ENCODE measurements around the gene LRRC75A. TPM values are rescaled to one million over a fixed set of nuclear protein-coding genes. Genes with fewer than 3 reads are reported as not detected.
"Not testable (repeated sequence)": the region's sequence is repeated elsewhere in the genome, so short reads cannot be mapped to it uniquely, and the experiment has no call there.

The LRRC75A gene
- total RNA-seq, 1 experiment from 2014 or later: 15.8 TPM

DNA sequence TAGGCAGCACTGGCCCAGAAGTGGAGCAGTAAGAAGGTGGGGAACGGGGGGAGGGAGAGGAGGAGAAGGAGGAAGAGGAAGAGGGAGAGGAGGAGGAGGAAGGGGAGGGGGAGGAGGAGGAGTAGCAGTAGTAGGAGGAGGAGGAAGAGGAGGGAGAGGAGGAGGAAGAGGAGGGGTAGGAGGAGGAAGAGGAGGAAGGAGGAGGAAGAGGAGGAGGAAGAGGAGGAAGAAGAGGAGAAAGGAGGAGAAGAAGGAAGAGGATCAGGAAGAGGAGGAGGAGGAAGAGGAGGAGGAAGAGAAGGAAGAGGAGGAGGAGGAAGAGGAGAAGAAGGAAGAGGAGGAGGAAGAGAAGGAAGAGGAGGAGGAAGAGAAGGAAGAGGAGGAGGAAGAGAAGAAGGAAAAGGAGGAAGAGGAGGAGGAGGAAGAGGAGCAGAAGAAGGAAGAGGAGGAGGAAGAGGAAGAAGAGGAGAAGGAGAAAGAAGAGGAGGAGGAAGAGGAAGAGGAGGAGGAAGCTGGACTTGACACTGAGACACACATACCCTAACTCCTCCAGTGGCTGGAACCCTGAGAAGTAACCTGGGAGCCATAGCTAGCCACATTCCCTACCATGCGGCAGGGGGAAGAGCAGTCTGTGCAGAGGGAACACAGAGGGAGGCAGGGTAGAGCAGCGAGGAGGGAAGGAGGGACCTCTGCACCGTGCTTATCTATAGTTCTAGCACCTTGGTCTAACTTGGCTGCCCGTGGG lies 35.8 kb downstream of the LRRC75A start:
- no peaks in the 10 kb centered on the region for H3K36me3 ChIP-seq (ENCODE audit: low read depth)
- no peak overlapping the region for H3K27ac ChIP-seq
- ChIA-PET CTCF (interaction anchor here (0.6 to 0.7 kb wide), 2 partner anchors 55 to 459 kb away, joined by 3 to 5 read pairs; no protein-coding TSS in a partner anchor), POLR2A (ENCODE audit: unreplicated experiment) (no interaction called here)
- TF ChIP-seq EZH2 (IDR thresholded peaks at IDR 0.05; ENCODE audit: low read depth): no peak
- TF ChIP-seq, protein P1, sequence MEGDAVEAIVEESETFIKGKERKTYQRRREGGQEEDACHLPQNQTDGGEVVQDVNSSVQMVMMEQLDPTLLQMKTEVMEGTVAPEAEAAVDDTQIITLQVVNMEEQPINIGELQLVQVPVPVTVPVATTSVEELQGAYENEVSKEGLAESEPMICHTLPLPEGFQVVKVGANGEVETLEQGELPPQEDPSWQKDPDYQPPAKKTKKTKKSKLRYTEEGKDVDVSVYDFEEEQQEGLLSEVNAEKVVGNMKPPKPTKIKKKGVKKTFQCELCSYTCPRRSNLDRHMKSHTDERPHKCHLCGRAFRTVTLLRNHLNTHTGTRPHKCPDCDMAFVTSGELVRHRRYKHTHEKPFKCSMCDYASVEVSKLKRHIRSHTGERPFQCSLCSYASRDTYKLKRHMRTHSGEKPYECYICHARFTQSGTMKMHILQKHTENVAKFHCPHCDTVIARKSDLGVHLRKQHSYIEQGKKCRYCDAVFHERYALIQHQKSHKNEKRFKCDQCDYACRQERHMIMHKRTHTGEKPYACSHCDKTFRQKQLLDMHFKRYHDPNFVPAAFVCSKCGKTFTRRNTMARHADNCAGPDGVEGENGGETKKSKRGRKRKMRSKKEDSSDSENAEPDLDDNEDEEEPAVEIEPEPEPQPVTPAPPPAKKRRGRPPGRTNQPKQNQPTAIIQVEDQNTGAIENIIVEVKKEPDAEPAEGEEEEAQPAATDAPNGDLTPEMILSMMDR (conservative IDR thresholded peaks at IDR 0.05): no peak
- H3K4me3 ChIP-seq: no peak overlapping the region
- H3K9me3 ChIP-seq (ENCODE audit: insufficient read depth, low read depth): no peaks in the 10 kb centered on the region
- no peaks in the 10 kb centered on the region for H3K27me3 ChIP-seq (ENCODE audit: insufficient read depth, low read depth)
- intact Hi-C loops (cut with micrococcal nuclease; ENCODE audit: unreplicated experiment): no loop called here
- no peaks in the 10 kb centered on the region for H4K20me1 ChIP-seq (ENCODE audit: insufficient read depth)
- H3K79me2 ChIP-seq (ENCODE audit: low read depth): no peaks in the 10 kb centered on the region
- no TSS peak for BruUV-seq (replicated peaks)
- H3K9me2 ChIP-seq (ENCODE audit: insufficient read depth): no peaks in the 10 kb centered on the region
- H3F3A ChIP-seq (ENCODE audit: insufficient read depth, low read depth): peaks cover 4% of the 10 kb centered on the region; the same call in 1 of the 2 replicates
- peaks cover 10% of the 10 kb centered on the region for H3K4me1 ChIP-seq (replicated peaks; ENCODE audit: insufficient read depth)
- H2AFZ ChIP-seq: no peak overlapping the region
- DNase-seq: no peak
- no peak overlapping the region for H3K4me2 ChIP-seq

DNA sequence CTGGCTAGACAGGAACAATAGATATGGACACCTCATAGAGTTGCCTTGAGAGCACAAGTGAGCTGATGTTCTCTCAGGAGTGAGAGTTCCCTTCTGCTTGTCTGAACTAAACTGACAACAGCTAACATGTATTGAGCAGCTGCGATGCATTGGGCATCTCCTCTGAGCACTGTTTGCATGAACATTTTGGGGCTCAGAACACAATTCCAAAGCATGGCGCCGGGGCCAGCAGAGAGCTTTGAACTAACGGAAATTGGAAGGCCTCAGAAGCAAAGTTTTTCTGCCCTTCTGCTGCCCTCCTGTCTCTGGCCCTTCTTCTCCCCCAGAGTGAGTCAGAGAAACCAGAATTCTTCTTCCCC lies 38.5 kb downstream of the LRRC75A start:
- H3K4me1 ChIP-seq (replicated peaks; ENCODE audit: insufficient read depth): no peaks in the 10 kb centered on the region
- H3K27me3 ChIP-seq (ENCODE audit: insufficient read depth, low read depth): no peaks in the 10 kb centered on the region
- CTCF ChIA-PET: interaction anchor here (0.6 to 1.8 kb wide), 7 partner anchors 13 to 136 kb away, joined by 3 to 21 read pairs (median 3); no protein-coding TSS in a partner anchor
- no peak for DNase-seq
- BruUV-seq (replicated peaks): no TSS peak
- no peaks in the 10 kb centered on the region for H3K36me3 ChIP-seq (ENCODE audit: low read depth)
- no peaks in the 10 kb centered on the region for H3K79me2 ChIP-seq (ENCODE audit: low read depth)
- H2AFZ ChIP-seq: no peak overlapping the region
- no peak overlapping the region for H3K27ac ChIP-seq
- no peak overlapping the region for H3K4me3 ChIP-seq
- H4K20me1 ChIP-seq (ENCODE audit: insufficient read depth): no peaks in the 10 kb centered on the region; the same call in none of the 2 replicates
- TF ChIP-seq, protein P1 (conservative IDR thresholded peaks at IDR 0.05): peak; percentile 0; the same call in 1 of the 2 replicates
- no peak for TF ChIP-seq EZH2 (IDR thresholded peaks at IDR 0.05; ENCODE audit: low read depth)
- H3K9me3 ChIP-seq (ENCODE audit: insufficient read depth, low read depth): no peaks in the 10 kb centered on the region
- intact Hi-C loops (cut with micrococcal nuclease; ENCODE audit: unreplicated experiment): loop anchor here (1.0 kb wide), 1 partner anchor 68 kb away; no protein-coding TSS in a partner anchor
- H3K9me2 ChIP-seq (ENCODE audit: insufficient read depth): no peaks in the 10 kb centered on the region
- POLR2A ChIA-PET (ENCODE audit: unreplicated experiment): interaction anchor here (0.6 to 1.2 kb wide), 3 partner anchors 12 to 83 kb away, joined by 3 to 5 read pairs (median 4); no protein-coding TSS in a partner anchor
- peaks cover 13% of the 10 kb centered on the region; the same call in 1 of the 2 replicates for H3F3A ChIP-seq (ENCODE audit: insufficient read depth, low read depth)
- H3K4me2 ChIP-seq: no peak overlapping the region

DNA sequence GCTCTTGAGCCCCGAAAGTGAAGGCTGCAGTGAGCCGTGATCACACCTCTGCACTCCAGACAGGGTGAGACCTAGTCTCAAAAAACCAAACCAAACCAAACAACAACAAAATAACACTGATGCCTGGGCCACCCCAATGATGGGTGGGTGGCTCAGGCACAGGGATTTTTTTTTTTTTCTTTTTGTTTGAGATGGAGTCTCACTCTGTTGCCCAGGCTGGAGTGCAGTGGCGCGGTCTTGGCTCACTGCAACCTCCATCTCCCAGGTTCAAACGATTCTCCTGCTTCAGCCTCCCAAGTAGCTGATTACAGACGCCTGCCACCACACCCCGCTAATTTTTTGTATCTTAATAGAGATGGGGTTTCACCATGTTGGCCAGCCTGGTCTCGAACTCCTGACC lies 39.7 kb downstream of the LRRC75A start:
- H4K20me1 ChIP-seq (ENCODE audit: insufficient read depth); H3K9me2 ChIP-seq (ENCODE audit: insufficient read depth); H3K36me3 ChIP-seq (ENCODE audit: low read depth); H3K27ac ChIP-seq; H3K4me2 ChIP-seq; POLR2A ChIA-PET (ENCODE audit: unreplicated experiment); H3K27me3 ChIP-seq (ENCODE audit: insufficient read depth, low read depth); H3K79me2 ChIP-seq (ENCODE audit: low read depth); DNase-seq; H2AFZ ChIP-seq; H3K4me1 ChIP-seq (replicated peaks; ENCODE audit: insufficient read depth); H3K4me3 ChIP-seq; BruUV-seq (replicated peaks); intact Hi-C loops (cut with micrococcal nuclease; ENCODE audit: unreplicated experiment); H3K9me3 ChIP-seq (ENCODE audit: insufficient read depth, low read depth): not testable (repeated sequence)
- CTCF ChIA-PET: interaction anchor here (0.9 to 1.8 kb wide), 2 partner anchors 50 to 69 kb away, joined by 6 to 21 read pairs; no protein-coding TSS in a partner anchor
- peaks cover 13% of the 10 kb centered on the region; the same call in 1 of the 2 replicates for H3F3A ChIP-seq (ENCODE audit: insufficient read depth, low read depth)
